T-helper 22 cell (primary cell): ENCODE measurements around the gene EIF3L.

Source experiments
- DNase-seq: peaks from one replicate; pipeline ENCODE4 v3.0.0-alpha.2; 2020; ENCODE audit warnings: low read depth

Gene EIF3L

DNA sequence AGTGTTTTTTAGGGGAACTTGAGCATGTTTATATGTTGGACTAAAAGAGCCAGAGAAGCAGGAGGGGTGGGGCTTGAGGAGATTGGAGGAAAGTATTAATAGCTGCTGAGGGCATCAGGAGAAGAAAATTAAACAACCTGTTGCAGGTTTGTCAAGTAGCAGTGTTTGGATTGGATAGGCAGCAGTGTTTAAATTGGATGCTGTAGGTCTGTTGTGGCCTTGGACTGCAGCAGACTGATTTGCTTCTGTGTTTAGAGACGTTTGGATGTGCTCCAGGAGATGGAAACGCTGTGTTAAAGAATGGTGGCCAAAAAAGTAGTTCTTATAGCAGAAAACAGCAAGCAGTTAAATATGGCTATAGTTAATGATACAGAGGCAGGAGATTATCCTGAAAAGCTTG, 5.7 kb downstream of the EIF3L start:
- DNase-seq = no peak

DNA sequence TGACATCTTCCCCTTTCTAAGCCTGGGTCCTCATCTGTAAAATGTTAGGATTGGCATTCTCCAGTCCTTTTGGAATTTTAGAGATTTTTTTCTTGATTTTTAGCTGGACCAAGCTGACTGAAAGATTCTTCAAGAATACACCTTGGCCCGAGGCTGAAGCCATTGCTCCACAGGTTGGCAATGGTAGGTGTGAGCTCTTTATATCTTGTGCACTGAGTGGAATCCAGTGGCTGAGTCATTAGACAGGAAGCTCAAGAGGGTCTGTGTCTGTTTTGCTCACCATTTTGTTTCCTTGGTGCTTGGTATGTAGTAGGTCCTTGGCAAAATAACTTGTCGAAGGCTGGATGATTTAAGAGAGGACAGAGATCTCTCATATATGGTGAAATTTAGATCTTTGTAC, 6.2 kb downstream of the EIF3L start:
- DNase-seq = no peak

DNA sequence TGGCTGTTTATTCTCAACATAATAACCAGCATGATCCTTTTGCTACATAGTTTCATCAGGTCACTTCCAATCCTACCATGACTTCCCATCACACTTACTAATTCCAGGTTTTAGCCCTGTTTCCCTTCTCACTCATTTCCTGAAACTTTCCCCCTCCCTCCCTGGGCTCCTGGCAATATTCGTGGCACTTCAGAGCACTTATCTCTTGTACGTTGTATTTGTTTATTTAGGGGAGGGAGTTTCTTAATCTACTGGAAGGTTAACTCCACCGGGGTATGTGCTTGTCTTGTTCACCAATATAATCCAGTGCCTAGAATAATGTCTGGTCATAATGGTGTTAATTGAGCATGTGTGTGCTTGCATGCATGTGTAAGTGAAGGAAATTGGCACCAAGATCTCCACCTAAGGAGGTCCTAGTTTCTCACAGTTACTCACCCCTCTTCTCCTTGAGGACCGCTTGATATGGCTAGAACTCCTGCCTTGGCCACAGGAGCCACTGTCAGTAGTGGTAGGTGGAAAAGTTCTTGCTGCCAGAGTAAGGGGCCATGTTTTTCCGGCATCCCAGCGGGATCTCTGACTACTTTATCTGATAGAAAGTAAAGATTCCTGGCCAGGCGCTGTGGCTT, 11.7 kb downstream of the EIF3L start:
- DNase-seq = no peak

DNA sequence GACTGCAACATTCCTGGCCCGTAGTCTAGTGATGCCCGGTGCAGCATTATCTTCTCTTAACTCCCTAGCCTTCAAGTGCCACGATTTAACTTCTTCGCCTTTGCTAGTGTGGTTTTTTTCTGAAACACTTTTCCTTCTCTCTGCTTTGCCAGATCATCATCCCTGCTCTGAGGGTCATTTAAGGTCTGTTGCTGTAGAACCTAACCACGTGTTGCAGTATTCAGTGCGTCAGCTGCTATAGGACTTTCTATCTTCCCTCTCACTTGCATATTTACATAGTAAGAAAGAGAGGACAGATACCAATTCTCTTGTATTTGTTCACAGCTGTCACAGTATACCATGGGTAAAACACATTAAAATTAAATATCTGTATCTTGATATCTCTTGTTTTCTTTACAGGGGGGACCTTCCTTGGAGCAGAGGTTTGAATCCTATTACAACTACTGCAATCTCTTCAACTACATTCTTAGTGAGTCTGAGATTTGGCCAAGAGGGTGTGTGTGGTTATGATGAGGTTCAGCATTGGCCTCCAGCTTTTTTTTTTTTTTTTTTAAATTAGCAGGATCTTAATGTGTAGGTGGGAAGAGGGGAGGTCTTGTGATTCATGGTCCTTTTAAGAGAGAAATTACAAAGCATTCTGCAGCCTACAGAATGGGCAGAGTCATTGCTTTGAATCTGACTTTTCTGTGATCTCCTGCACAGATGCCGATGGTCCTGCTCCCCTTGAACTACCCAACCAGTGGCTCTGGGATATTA, 13.5 kb downstream of the EIF3L start:
- DNase-seq = no peak

DNA sequence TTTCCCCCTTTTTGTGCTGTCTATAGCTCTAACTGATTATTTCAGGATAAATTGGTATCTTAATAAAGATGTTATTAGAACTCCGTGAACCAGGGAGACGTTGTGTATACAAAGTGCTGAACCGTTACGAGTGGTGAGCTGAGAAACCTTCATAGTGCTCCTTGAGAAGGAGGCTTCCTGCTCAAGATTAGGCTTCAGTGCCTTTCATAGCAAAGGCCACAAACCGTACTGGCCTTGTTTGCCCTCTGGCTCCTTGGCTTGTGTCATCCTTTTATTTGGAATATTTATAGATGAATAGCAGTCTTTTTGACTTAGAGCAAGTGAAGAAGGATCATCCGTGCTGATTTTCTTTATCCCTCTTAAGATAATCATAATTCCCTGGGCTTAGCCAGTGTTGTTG, 16.3 kb downstream of the EIF3L start:
- no peak for DNase-seq

DNA sequence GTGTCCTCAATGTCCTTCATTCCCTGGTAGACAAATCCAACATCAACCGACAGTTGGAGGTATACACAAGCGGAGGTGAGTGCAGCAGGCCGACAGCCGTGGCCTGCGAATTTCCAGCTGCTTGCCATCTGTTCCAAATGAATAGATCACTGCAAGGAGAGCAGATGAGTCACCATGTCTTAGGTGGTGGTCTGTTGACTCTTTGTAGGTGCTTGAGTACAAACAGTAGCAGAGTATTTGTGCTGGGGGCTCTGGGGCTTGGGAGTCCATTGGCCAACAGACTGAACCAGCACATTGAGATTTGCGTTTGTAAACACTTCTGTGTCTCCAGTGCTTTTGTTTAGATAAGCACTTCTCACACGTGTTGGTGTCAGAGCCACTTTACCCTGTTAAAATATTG, 21.1 kb downstream of the EIF3L start:
- no peak for DNase-seq

DNA sequence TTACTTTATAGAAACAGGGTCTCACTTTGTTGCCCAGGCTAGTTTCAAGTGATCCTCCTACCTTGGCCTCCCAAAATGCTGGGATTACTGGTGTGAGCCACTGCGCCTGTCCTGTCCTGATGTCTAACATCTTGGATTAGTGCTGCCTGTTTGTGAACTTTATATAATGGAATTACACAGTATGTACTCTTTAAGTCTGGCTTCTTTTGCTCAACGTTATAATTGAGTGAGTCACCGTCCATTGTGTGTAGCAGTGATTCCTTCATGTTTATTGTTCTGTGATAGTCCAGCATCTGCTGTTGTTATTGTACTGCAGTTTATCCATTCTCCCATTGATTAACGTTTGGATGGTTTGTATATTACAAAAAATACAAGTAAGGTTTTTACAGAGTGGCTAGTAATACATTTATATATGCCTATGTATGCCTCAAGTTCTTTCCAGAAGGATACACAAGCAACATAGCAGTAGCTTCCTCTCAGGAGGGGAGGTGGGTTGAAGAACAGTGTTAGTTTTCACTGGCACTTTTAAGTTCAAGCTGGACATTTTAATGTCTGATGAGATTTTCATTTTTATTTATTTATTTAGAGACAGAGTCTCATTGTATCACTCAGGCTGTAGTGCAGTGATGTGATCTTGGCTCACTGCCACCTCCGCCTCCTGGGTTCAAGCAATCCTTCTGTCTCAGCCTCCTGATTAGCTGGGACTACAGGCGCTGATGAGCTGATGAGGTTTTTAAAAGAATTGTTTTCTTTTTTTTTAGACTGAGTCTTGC, 31.6 kb downstream of the EIF3L start:
- DNase-seq = no peak

DNA sequence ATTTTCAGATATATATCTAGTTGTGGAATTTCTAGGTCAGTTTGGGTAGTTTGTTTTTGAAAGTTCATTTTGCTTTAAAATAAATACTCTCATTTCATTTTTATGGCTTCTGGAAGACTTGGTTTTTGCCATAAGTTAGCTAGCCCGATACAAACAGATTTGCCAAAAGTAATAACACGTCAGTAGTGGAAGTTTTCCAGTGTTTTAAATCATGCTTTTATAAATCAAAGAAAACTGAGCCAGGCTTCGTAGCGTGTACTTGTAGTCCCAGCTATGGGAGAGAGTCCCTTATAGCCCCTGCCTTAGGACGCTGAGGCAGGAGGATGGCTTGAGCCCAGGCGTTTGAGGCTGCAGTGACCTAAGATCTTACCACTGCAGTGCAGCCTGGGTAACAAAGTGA, 35.2 kb downstream of the EIF3L start:
- no peak for DNase-seq

DNA sequence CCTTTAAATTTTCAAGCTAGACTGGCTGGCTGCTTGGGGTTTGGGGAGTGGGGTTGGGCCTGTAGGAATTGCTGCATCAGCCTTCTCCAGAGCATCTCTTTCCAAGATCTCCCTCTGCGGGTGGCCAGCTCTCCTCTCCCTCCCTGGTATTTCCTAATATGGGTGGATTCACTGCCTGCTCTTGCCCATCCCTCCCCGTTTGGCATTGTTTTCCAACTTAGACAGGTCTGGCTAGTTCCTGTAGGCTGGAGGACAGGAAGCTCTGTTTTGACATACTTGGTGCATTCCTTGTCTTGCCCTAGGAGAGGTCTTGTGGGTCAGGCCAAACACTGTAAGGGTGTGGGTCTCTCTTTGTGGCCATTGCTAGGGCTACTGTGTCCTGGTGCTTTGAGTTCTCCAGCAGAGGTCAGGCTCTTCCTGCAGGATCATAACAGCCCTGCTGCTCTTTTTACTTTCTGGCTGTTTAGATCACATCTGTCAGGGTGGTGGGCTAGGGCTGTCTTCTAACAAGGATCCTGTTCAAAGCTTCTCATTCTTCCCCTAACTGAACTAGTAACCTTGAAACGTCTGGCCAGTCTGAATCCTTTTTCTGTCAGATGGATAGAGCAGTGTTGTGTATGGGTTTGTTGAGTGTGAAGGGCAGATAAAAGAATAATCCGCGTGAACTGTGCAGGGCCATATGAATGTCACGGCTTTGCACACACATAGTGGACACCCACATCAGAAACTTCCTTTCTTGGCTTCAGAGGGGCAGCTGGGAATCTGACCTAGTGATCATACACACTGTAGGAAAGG, 38.6 kb downstream of the EIF3L start:
- DNase-seq = no peak

DNA sequence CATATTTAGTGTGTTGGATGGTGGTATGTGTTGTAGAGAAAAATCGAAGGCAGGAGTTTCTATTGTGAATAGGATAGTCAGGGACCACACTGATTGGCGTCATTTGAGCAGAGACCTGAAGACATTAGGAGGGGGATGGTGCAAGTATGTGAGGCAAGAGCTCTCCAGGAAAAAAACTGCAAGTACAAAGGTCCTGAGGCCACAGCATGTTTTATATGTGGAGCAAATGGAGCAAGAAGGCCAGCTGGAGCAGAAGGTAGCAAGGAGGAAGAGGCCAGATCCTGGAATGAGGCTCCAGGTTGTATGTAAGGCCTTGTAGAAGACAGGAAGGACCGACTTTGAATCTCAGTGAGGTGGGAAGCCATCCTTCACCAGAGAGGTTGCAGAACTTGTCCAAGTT, 42.7 kb downstream of the EIF3L start:
- DNase-seq = no peak

DNA sequence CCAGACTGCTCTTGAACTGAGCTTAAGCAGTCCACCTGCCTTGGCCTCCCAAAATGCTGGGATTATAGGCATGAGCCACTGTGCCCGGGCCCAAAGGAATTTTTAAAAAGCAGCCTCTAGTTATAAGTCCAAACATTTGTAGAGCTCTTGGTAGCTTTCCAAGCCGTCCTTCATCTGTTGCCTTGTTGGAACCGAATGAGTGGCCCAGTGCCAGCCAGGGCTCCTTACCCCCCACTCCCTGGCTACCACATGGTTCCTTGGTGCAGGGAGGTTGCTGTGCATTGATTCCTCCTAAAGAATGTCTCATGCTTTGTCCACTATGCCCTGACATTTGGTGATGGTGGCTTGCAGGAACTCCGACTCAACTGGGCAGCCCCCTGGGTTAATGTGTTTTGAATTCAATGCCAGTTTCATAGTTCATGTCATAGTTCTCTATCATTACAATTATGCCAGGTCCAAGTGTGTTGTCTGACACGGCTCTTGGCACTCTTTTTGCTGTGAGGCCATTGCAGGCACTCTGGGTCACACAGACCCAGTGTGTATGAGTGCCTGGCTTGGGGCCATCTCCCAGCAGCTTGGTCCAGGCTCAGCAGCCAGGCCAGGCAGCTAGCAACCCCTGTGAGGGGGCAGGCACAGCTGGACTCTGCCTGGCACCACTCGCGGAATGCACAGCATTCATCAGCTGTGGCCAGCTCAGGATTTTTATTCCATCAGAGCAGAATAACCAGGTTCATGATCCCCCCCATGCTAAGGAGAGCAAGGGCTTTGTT, 43.5 kb downstream of the EIF3L start:
- no peak for DNase-seq

DNA sequence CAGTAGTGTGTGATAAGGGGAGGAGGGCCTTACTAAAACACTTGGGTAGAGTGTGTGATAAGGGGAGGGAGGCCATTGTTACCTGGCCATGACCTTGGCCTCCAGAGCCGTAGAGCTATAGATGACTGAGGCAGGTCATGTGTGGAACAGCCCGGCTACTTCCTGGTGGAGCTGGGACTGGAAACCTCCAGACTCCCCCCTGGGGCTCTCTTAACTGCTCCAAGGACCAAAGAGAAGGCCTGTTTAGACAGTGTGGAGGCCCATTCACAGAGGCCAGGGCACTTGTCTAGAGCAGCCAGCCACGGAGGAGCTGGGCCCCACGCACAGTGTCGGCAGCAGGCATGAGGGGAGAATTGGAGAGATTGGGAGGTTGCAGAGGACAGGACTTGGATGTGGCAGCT, 44.4 kb downstream of the EIF3L start:
- no peak for DNase-seq

DNA sequence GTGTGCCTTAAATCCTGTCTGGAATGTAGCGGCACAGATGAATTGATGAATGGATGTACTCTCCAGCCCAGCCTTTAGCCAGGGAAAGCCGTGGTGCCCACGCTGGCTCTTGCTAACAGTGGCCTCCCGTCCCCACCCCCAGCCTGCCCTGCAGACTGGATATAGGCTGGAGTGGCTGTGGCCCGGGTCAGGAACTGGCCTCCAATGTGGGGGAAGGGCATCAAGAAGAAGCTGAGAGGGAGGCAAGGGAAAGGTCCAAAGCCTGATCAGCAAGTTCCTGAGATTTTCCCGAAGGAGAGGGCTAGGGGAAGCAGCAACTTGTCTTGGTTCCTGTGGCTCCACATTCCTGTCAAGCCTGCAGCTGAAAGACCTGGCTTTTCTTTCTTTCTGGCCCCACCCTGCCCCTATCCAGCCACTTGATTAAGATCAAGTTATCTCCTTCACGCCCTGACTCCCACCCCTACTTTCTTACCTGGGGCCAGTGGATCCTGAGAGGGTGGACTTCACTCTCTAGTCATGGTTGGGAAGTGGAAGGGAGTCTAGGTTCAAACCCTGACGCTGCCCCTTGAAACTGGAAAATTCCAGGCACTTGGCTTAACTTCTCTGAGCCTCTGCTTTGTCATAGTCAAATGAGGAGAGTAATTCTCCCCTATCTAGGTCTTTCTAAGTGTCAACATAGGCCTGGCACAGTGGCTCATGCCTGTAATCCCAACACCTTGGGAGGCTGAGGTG, 45.9 kb downstream of the EIF3L start:
- DNase-seq = no peak

DNA sequence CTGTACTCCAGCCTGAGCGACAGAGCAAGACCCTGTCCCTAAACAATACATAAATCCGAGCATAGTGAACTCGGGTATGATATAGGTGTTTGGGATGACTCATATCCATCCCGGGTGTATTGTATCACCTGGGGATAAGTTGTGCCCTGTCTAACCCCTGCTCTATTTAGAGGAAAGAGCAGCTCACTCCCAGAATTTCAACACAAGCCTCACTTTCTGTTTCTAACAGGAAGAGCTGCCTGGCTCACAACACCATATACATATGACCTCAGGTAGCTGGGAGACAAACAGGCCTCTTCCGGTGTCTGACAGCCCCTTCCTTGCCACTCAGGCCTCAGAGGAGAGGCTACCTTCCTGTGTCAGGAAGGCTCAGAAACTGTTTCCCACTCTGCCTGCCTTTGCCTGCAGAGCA, 47.0 kb downstream of the EIF3L start:
- DNase-seq = no peak

DNA sequence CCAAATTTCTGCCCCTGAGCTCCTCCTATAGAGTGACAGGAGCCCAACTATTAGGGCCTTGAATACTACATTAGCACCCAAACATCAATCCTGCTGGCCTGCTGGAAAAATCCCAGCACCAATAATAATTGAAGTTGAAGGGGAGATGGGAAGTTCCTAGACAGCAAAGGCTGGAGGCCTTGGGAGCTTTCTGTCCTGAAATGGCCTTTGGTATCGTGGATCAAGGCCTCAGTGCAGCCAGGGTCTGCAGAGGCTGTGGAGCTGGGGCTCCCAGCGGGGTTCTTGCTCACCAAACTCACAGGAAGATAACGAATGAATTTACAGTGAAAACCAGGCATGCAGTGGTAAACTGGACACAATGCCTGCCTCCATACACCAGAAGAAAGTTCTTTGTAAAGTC, 47.7 kb downstream of the EIF3L start:
- no peak for DNase-seq

DNA sequence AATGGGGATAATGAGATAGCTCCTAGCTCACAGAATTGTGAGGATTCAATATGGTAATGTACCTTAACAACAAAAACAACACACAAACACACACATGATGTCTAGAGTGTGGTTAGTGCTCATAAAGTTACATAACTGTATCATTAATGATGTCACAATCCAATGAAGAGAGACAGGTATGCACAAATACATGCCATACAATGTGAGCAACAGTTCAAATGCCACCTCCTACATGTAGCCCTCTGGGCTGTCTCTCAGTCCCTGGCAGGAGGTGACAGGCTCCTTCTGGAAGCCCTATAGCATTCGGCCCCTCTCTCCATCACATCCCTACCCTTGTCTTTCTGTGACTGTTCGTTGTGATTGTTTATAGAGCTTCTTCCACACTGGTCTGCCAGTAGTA, 48.6 kb downstream of the EIF3L start:
- DNase-seq = no peak

DNA sequence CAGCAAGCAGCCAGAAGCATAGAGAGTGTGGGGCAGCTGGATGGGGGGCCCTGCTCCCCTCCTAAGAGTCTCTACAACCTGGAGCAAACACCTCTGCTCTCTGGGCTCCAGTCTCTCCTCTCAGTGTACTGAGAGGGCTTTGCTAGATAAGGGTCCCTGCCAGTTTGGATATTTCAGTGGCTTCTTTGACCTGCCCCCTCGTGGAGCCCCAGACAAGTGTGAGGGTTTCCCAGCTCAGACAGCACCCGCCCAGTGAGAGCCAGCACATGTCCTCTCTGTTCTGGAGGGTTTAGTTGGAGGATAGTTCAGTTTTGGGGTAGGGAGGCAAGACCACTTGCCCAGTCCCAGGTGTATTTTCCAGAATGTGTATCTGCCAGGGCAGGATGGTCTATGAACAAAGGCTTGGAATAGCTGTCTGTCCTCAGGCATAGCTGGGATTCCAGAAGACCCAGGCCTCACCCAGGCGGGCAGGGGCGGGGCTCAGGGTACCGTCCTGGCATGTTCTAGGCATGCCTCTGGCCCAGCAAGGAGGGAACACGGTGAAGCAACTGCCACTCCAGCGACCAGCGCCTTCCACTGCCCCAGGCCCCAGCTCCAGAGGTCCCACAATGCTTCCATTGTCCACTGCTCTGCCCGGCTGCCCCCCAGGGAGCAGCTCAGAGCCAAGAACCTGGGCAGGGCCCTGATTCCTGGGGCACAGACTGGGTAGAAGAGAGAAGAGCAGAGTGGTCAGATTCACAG, 49.4 kb downstream of the EIF3L start:
- no peak for DNase-seq

DNA sequence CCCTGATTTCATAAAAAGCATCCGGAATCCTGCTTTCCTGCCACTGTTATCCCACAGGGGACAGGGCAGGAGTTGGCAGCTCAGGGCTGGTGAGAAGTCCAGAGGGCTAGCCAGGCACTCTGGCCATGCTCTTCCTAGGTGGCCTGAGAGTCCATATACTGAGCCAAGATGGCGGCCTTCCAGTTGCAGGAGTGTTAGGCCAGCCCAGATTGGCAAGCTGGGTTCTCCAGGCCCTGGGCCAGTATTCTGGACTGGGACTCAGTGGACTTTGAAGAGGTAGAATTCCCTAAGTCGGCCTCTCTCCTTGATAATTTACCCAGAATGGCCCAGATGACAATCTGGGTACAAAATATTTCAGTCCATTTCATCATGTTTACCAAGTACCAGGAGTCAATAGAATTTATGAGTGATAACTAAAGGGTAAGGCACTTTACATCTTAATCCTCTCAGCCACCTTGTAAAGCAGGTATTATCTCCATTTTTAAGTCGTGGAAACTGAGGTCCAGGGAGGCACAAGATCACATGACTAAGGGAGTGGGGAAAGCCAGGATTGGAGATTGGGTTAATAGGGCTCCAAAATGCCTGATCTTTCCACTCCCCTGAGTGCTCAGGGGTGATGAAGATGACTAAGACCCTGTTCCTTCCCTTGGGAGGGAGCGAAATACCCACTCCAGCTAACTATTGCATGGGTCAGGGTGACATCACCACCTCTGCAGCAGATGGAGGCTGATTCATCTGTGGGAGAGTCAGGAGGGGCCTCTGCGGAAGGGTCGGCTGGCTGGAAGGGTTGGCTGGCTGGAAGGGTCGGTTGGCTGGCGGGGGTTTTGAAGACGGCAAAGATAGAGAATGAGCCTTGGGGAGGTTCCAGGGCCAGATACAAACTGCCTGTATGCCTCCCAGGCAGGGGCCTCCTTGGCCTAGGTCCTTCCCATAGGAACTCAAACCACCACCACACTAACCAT, 55.6 kb downstream of the EIF3L start:
- no peak for DNase-seq
